ENCODE results near the gene COIL. TPM values are rescaled to one million over a fixed set of nuclear protein-coding genes. Genes with fewer than 3 reads are reported as not detected.

Gene COIL
- total RNA-seq, 4 donors from 2014 or later, result 10.8 to 13.2 (median 11.4) TPM

GRCh38 chr17:56919717-56920116 lies 41.1 kb downstream of the COIL start:
- Histone ChIP-seq H3K27ac (no peak overlapping the region), H3K27me3 (no peaks in the 10 kb centered on the region), H3K9me3 (no peaks in the 10 kb centered on the region), H3K4me1 (peaks cover 18 to 27% (median 18%) of the 10 kb centered on the region in 3 donors), H3K4me3 (no peak overlapping the region), H3K36me3 (no peaks in the 10 kb centered on the region)
- intact Hi-C loops (cut with DNase I), result no loop called here
- 80 to 91% methylated on average over 1 of the region's 1 CpG for WGBS, 2 donors
- TF ChIP-seq, protein P1, sequence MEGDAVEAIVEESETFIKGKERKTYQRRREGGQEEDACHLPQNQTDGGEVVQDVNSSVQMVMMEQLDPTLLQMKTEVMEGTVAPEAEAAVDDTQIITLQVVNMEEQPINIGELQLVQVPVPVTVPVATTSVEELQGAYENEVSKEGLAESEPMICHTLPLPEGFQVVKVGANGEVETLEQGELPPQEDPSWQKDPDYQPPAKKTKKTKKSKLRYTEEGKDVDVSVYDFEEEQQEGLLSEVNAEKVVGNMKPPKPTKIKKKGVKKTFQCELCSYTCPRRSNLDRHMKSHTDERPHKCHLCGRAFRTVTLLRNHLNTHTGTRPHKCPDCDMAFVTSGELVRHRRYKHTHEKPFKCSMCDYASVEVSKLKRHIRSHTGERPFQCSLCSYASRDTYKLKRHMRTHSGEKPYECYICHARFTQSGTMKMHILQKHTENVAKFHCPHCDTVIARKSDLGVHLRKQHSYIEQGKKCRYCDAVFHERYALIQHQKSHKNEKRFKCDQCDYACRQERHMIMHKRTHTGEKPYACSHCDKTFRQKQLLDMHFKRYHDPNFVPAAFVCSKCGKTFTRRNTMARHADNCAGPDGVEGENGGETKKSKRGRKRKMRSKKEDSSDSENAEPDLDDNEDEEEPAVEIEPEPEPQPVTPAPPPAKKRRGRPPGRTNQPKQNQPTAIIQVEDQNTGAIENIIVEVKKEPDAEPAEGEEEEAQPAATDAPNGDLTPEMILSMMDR (IDR thresholded peaks at IDR 0.05), result no peak
- TF ChIP-seq POLR2A (IDR thresholded peaks at IDR 0.05), result no peak
- no peak for DNase-seq

GRCh38 chr17:56918916-56919315 lies 41.9 kb downstream of the COIL start:
- Histone ChIP-seq H3K4me1 (peaks cover 18 to 28% (median 18%) of the 10 kb centered on the region in 3 donors), H3K4me3 (no peak overlapping the region), H3K36me3 (no peaks in the 10 kb centered on the region), H3K27me3 (no peaks in the 10 kb centered on the region), H3K9me3 (no peaks in the 10 kb centered on the region), H3K27ac (peak overlapping the region in 3 of 4 donors; percentile 16 to 51 (median 51))
- intact Hi-C loops (cut with DNase I), result no loop called here
- TF ChIP-seq, protein P1 (IDR thresholded peaks at IDR 0.05), result peak in 1 of 6 experiments; percentile 9
- TF ChIP-seq POLR2A (IDR thresholded peaks at IDR 0.05), result no peak
- no peak for DNase-seq
- 39 to 50% methylated on average over 3 of the region's 3 CpGs for WGBS, 2 donors

GRCh38 chr17:56917559-56918296 lies 43.1 kb downstream of the COIL start:
- Histone ChIP-seq H3K9me3 (no peaks in the 10 kb centered on the region), H3K4me3 (no peak overlapping the region), H3K27ac (peak overlapping the region in 2 of 4 donors; percentile 96 to 98), H3K27me3 (no peaks in the 10 kb centered on the region), H3K4me1 (peaks cover 18 to 36% (median 18%) of the 10 kb centered on the region in 3 donors), H3K36me3 (no peaks in the 10 kb centered on the region)
- DNase-seq, result no peak
- intact Hi-C loops (cut with DNase I), result no loop called here
- no peak for TF ChIP-seq POLR2A (IDR thresholded peaks at IDR 0.05)
- TF ChIP-seq, protein P1 (IDR thresholded peaks at IDR 0.05), result no peak
- 62 to 65% methylated on average over 4 of the region's 4 CpGs for WGBS, 2 donors

DNA sequence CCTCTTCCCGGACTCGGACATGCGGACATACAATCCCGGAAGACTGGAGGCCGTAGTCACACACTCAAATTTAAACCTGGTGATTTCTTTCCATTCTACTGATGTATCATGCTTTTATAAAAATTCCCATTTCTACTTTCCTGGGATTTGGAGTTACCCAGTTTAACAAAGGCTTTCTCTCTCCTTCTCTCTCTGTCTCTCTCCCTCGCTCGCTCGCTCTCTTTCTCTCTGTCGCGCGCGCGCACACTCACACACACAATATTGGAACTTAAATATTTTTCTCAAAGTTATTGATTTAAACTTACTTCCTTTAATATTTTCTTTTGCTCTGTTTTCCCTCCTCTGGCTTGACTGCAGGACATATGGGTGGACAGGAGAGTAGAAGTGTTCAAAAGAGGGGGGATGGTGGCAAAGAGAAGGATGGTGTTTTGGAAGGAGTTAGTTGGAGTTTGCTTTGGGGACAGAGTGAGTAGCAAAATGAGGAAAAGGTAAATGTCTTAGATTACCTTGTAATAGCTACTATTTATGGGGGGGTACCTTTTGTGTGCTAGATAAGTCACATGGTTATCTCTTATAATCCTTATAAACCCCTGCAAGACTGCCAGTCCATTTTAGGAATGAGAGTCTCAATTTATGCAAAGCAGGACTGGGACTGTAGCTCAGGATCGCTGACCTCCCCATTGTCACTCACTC lies 46.1 kb downstream of the COIL start:
- peaks cover 35 to 66% (median 36%) of the 10 kb centered on the region in 3 donors for H3K4me1 ChIP-seq
- no peak for DNase-seq
- intact Hi-C loops (cut with DNase I), result no loop called here
- TF ChIP-seq, protein P1 (IDR thresholded peaks at IDR 0.05), result no peak
- no peak for TF ChIP-seq POLR2A (IDR thresholded peaks at IDR 0.05)
- H3K27ac ChIP-seq, result peak overlapping the region; percentile 87 to 98 (median 94)
- peak overlapping the region; percentile 82 to 93 (median 86) for H3K4me3 ChIP-seq
- H3K27me3 ChIP-seq, result no peaks in the 10 kb centered on the region
- H3K36me3 ChIP-seq, result no peaks in the 10 kb centered on the region
- no peaks in the 10 kb centered on the region for H3K9me3 ChIP-seq
- WGBS, 2 donors, result 5 to 6% methylated on average over 14 of the region's 14 CpGs

All from esophagus squamous epithelium (tissue), 5 donors.